GM12878 (cell line): ENCODE data around the gene LRRC59. TPM values are rescaled to one million over a fixed set of nuclear protein-coding genes. Genes with fewer than 3 reads are reported as not detected.

Experiments used
- ATAC-seq: fragments of 200-7000 bp; cut with Tn5 transposase; 3 replicates; pipeline ENCODE4 v1.9.1; 2020; ENCODE audit warnings: mild to moderate bottlenecking, moderate library complexity
- BruUV-seq: library from RNA; stranded (reverse); fragments of 400-500 nt; replicated peaks from 2 replicates; lab custom pipeline; 2021; lab: Mats Ljungman, UMichigan
- CTCF ChIA-PET: fragments of 300-600 bp; sonication (Branson Sonifier 250); formaldehyde crosslinking; extraction: SDS; loops from one replicate; lab custom pipeline; 2021; ENCODE audit warnings: inconsistent platforms; lab: Yijun Ruan, JAX
- POLR2A ChIA-PET: fragments of 350-600 bp; formaldehyde crosslinking; extraction: SDS; loops from one replicate; lab custom pipeline; 2021; ENCODE audit warnings: inconsistent platforms; lab: Charles Lee
- RAD21 ChIA-PET: fragments of 300-600 bp; sonication (Branson Sonifier 250); formaldehyde crosslinking; loops from one replicate; lab custom pipeline; 2023; ENCODE audit warnings: antibody characterized with exemption; ENCODE audit not compliant: unreplicated experiment; lab: Charles Lee
- SMC1A ChIA-PET: fragments of 300-600 bp; sonication (Branson Sonifier 250); formaldehyde crosslinking; loops from one replicate; lab custom pipeline; 2023; ENCODE audit not compliant: unreplicated experiment, uncharacterized antibody; lab: Charles Lee
- DNase-seq: peaks from one replicate; pipeline ENCODE4 v3.0.0-alpha.2; 2011; ENCODE audit warnings: low read depth, low spot score
- FAIRE-seq: peaks from 3 replicates; lab custom pipeline; 2011; peaks lifted over from hg19 to GRCh38; lab: Jason Lieb, UNC
- H2AFZ ChIP-seq: 2 replicates; pipeline ENCODE4 v1.6.0; 2011; ENCODE audit warnings: low read depth, low read length, control low read depth; ENCODE audit not compliant: control insufficient read depth
- H3K27ac ChIP-seq: 2 replicates; pipeline ENCODE4 v1.5.1; 2011; ENCODE audit warnings: control low read depth; ENCODE audit not compliant: control insufficient read depth, insufficient read depth
- H3K27me3 ChIP-seq, 2 experiments: replicated peaks in 1 of 2; 2 replicates each; pipeline versions ENCODE4 v1.6.0 to v1.6.1; 2011; ENCODE audit warnings: low read length in 1 of 2; ENCODE audit not compliant: control insufficient read depth in 2 of 2, insufficient read depth in 2 of 2
- H3K36me3 ChIP-seq, 2 experiments: 2 replicates each; pipeline ENCODE4 v1.5.1; 2011; ENCODE audit warnings: low read length in 1 of 2; ENCODE audit not compliant: control insufficient read depth in 2 of 2, insufficient read depth in 2 of 2
- H3K4me1 ChIP-seq: 2 replicates; pipeline ENCODE4 v1.6.1; 2011; ENCODE audit warnings: mild to moderate bottlenecking, low read length, moderate library complexity, mixed read lengths; ENCODE audit not compliant: control insufficient read depth, insufficient read depth
- H3K4me2 ChIP-seq: 2 replicates; pipeline ENCODE4 v1.6.0; 2011; ENCODE audit warnings: control low read depth; ENCODE audit not compliant: control insufficient read depth, insufficient read depth
- H3K4me3 ChIP-seq: fragments of 200-600 bp; sonication (generic); 2 replicates; pipeline ENCODE4 v1.5.1; 2016
- H3K79me2 ChIP-seq: 2 replicates; pipeline ENCODE4 v1.6.0; 2011; ENCODE audit warnings: low read length; ENCODE audit not compliant: control insufficient read depth, insufficient read depth
- H3K9ac ChIP-seq: 2 replicates; pipeline ENCODE4 v1.8.0; 2011; ENCODE audit warnings: low read length, control low read depth, mixed read lengths; ENCODE audit not compliant: control insufficient read depth, insufficient read depth
- H3K9me3 ChIP-seq: replicated peaks from 3 replicates; pipeline ENCODE4 v1.5.1; 2011; ENCODE audit warnings: mild to moderate bottlenecking, low read length; ENCODE audit not compliant: control insufficient read depth, insufficient read depth
- H4K20me1 ChIP-seq: 2 replicates; pipeline ENCODE4 v1.6.0; 2011; ENCODE audit not compliant: control insufficient read depth, insufficient read depth
- CEBPB ChIP-seq, 2 experiments: fragments of 150-350 bp in 1 of 2; IDR thresholded peaks; 2 replicates each; pipeline ENCODE4 v1.6.1; 2012 to 2014; ENCODE audit warnings: low read depth in 2 of 2, low read length in 2 of 2, borderline replicate concordance in 1 of 2, inconsistent platforms in 1 of 2
- NR2C2 ChIP-seq: IDR thresholded peaks from 2 replicates; pipeline ENCODE4 v1.6.1; 2011; ENCODE audit warnings: borderline replicate concordance, low read depth; ENCODE audit not compliant: control insufficient read depth, insufficient read length
- POLR2A ChIP-seq: IDR thresholded peaks from 2 replicates; pipeline ENCODE4 v1.6.1; 2011; ENCODE audit warnings: low read depth, mild to moderate bottlenecking, low read length
- POLR2AphosphoS5 ChIP-seq: IDR thresholded peaks from 2 replicates; pipeline ENCODE4 v1.6.1; 2011; ENCODE audit warnings: mild to moderate bottlenecking, low read length, inconsistent platforms
- ZNF622 ChIP-seq: fragments of 450-650 bp; IDR thresholded peaks from 2 replicates; pipeline ENCODE4 v1.6.1; 2017; ENCODE audit warnings: mild to moderate bottlenecking, inconsistent platforms
- ZSCAN29 ChIP-seq: fragments of 450-650 bp; IDR thresholded peaks from 2 replicates; pipeline ENCODE4 v1.6.1; 2017; ENCODE audit warnings: mild to moderate bottlenecking, moderate library complexity
- WGBS: methylation state at CpG from one replicate; pipeline ENCODE4 v1.1.6; 2016; ENCODE audit warnings: low lambda C conversion rate; ENCODE audit not compliant: insufficient replicate concordance, insufficient coverage; ENCODE audit errors: missing lambda C conversion rate; 5-methylcytosine and 5-hydroxymethylcytosine counted together
- in situ Hi-C: fragments of 300-500 bp; cut with MboI; formaldehyde crosslinking; loops from 9 replicates; pipeline ENCODE4 v1.14.3; 2018; ENCODE audit warnings: mixed read lengths
- intact Hi-C: fragments of 100-400 bp; cut with micrococcal nuclease; formaldehyde crosslinking; loops from one replicate; pipeline ENCODE4 v1.14.2; 2022; ENCODE audit not compliant: unreplicated experiment
- polyA plus RNA-seq, 11 experiments: library from polyadenylated mRNA; depleted of rRNA in 4 of 11; unstranded in 6 of 11; stranded (reverse) in 5 of 11; fragments of >200 nt; fragmentation: Nextera tagmentation in 4 of 11; fragmentation: Illumina TruSeq in 1 of 11; extraction: Ambion mirVana in 4 of 11; extraction: Trizol in 1 of 11; gene quantifications; 1 replicate in 1 of 11; 2 replicates in 10 of 11; pipeline versions ENCODE4 v1.2.1 to v1.2.3, GENCODE V29; 2011 to 2016; ENCODE audit warnings: inconsistent platforms in 2 of 11, missing spikeins in 2 of 11, low read depth in 1 of 11
- total RNA-seq, 4 experiments: library from RNA; depleted of rRNA in 3 of 4; stranded (reverse); fragments of >200 nt in 3 of 4; fragmentation: Illumina TruSeq in 1 of 4; extraction: Trizol in 1 of 4; gene quantifications; 2 replicates each; pipeline versions ENCODE4 v1.2.1 to v1.2.3, GENCODE V29; 2013 to 2021
- TF ChIP-seq, protein P1 (sequence below): IDR thresholded peaks from 2 replicates; pipeline ENCODE4 v1.6.1; 2011; ENCODE audit warnings: low read depth, mild to moderate bottlenecking, low read length, moderate library complexity, borderline replicate concordance; ENCODE audit errors: extremely low read depth

Gene LRRC59
- total and polyA plus RNA-seq, 10 of the 15 experiments (the other 5 are each of a cell fraction or from before 2014, with no cell fraction given) = 8.8 to 82.2 (median 63.0) TPM

- DNase-seq (no peak), FAIRE-seq (no peak), ATAC-seq (no peak)
- no peaks in the 10 kb centered on the region for H3K27me3 ChIP-seq
- no peak overlapping the region for H3K27ac ChIP-seq
- peaks cover 14% of the 10 kb centered on the region for H3K4me1 ChIP-seq
- peaks cover 37% of the 10 kb centered on the region for H3K79me2 ChIP-seq
- SMC1A ChIA-PET = interaction anchor here (0.9 to 3.2 kb wide), 3 partner anchors 11 to 101 kb away, joined by 3 to 16 read pairs (median 11); no protein-coding TSS in a partner anchor
- no peaks in the 10 kb centered on the region for H3K9me3 ChIP-seq
- H3K4me3 ChIP-seq = no peak overlapping the region
- H2AFZ ChIP-seq = no peak overlapping the region
- CTCF ChIA-PET = interaction anchor here (0.7 to 2.4 kb wide), 5 partner anchors 19 to 193 kb away, joined by 3 to 12 read pairs (median 6); partner anchors contain the start of genes EME1 and MRPL27
- RAD21 ChIA-PET = interaction anchor here (1.5 kb wide), 1 partner anchor 29 kb away, joined by 3 read pairs; no protein-coding TSS in a partner anchor
- 82% methylated on average over 6 of the region's 6 CpGs for WGBS
- no peak overlapping the region for H3K9ac ChIP-seq
- 0 out of 2 replicates have a peak, but pooled peaks have one; percentile 2 for TF ChIP-seq POLR2A
- TF ChIP-seq ZSCAN29 = no peak
- TF ChIP-seq NR2C2 = no peak
- TF ChIP-seq POLR2AphosphoS5 = peak; percentile 34; the same call in 1 of the 2 replicates
- no peak for TF ChIP-seq CEBPB (IDR thresholded peaks at IDR 0.05; ENCODE audit: borderline replicate concordance in 1 of 2, low read depth in 2 of 2, low read length in 2 of 2)
- no peak overlapping the region for H3K4me2 ChIP-seq
- POLR2A ChIA-PET = interaction anchor here (0.6 kb wide), 3 partner anchors 11 to 306 kb away, joined by 3 to 5 read pairs (median 3); no protein-coding TSS in a partner anchor
- peaks cover 26 to 38% of the 10 kb centered on the region in 2 experiments for H3K36me3 ChIP-seq
- in situ Hi-C loops = no loop called here
- no TSS peak for BruUV-seq
- intact Hi-C loops = no loop called here
- no peaks in the 10 kb centered on the region for H4K20me1 ChIP-seq
Measured at GRCh38 chr17:50392621-50393020, 4.7 kb downstream of the LRRC59 start.

GRCh38 chr17:50389534-50389933 lies 7.8 kb downstream of the LRRC59 start:
- ChIA-PET CTCF (interaction anchor here (1.5 to 2.2 kb wide), 3 partner anchors 27 to 90 kb away, joined by 4 to 18 read pairs (median 5); no protein-coding TSS in a partner anchor), SMC1A (no interaction called here), RAD21 (interaction anchor here (1.9 kb wide), 1 partner anchor 16 kb away, joined by 7 read pairs; no protein-coding TSS in a partner anchor), POLR2A (interaction anchor here (0.6 to 1.6 kb wide), 3 partner anchors 16 to 27 kb away, joined by 3 to 7 read pairs (median 3); no protein-coding TSS in a partner anchor)
- no peak for FAIRE-seq
- Histone ChIP-seq H3K4me3 (no peak overlapping the region), H3K79me2 (peaks cover 6% of the 10 kb centered on the region), H3K36me3 (peaks cover 36 to 58% of the 10 kb centered on the region in 2 experiments), H2AFZ (no peak overlapping the region), H3K4me2 (no peak overlapping the region), H4K20me1 (no peaks in the 10 kb centered on the region), H3K27ac (no peak overlapping the region), H3K9ac (no peak overlapping the region), H3K4me1 (peaks cover 13% of the 10 kb centered on the region), H3K9me3 (no peaks in the 10 kb centered on the region), H3K27me3 (no peaks in the 10 kb centered on the region)
- in situ Hi-C loops = no loop called here
- TF ChIP-seq, protein P1, sequence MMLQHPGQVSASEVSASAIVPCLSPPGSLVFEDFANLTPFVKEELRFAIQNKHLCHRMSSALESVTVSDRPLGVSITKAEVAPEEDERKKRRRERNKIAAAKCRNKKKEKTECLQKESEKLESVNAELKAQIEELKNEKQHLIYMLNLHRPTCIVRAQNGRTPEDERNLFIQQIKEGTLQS = no peak
- no peak for TF ChIP-seq ZNF622
- ATAC-seq = no peak
- no peak for DNase-seq
- 98% methylated on average over 6 of the region's 6 CpGs for WGBS
- no TSS peak for BruUV-seq
- intact Hi-C loops = no loop called here
